Upper lobe of right lung (tissue), 1 donor: ENCODE data around the gene HSPA1B. TPM values are rescaled to one million over a fixed set of nuclear protein-coding genes. Genes with fewer than 3 reads are reported as not detected.
"Not testable (repeated sequence)": the region's sequence is repeated elsewhere in the genome, so short reads cannot be mapped to it uniquely, and the experiment has no call there.

Source experiments
- ATAC-seq: fragments of 200-7000 bp; cut with Tn5 transposase; one replicate; pipeline ENCODE4 v1.9.1; 2020; ENCODE audit warnings: mild to moderate bottlenecking, moderate library complexity
- DNase-seq: peaks from one replicate; pipeline ENCODE4 v3.0.0-alpha.2; 2020
- H3K27ac ChIP-seq: fragments of 200-600 bp; one replicate; pipeline ENCODE4 v1.8.0; 2022
- H3K27me3 ChIP-seq: fragments of 200-600 bp; one replicate; pipeline ENCODE4 v1.8.0; 2022; ENCODE audit warnings: mild to moderate bottlenecking
- H3K36me3 ChIP-seq: fragments of 200-600 bp; one replicate; pipeline ENCODE4 v1.8.0; 2022
- H3K4me1 ChIP-seq: fragments of 200-600 bp; one replicate; pipeline ENCODE4 v1.8.0; 2022
- H3K4me3 ChIP-seq: fragments of 200-600 bp; one replicate; pipeline ENCODE4 v1.8.0; 2022; ENCODE audit warnings: mild to moderate bottlenecking
- H3K9me3 ChIP-seq: fragments of 200-600 bp; one replicate; pipeline ENCODE4 v1.8.0; 2022
- CTCF ChIP-seq: fragments of 200-600 bp; IDR thresholded peaks from one replicate; pipeline ENCODE4 v1.8.0; 2022; ENCODE audit warnings: antibody characterized with exemption
- intact Hi-C: fragments of 100-400 bp; cut with DNase I; formaldehyde crosslinking; loops from one replicate; pipeline ENCODE4 v1.11.0; 2022
- total RNA-seq: library from RNA; stranded (reverse); fragmentation: NEBNext Ultra II Directional; extraction: Animal tissue kit (Norgen Biotek cat#: 25700); gene quantifications from one replicate; pipeline ENCODE4 v1.2.1, GENCODE V29; 2021
- donor health status: DM: no; HTN: yes; CAD: no; lungs with severe emphysema.

Gene HSPA1B
- total RNA-seq, 1 donor from 2014 or later: 112 TPM

- peak within 1 kb of the TSS; percentile 90 for H3K27ac ChIP-seq
- H3K27me3 ChIP-seq: no peaks in the 10 kb centered on the region
- peaks cover 13% of the 10 kb centered on the region for H3K4me1 ChIP-seq
- H3K9me3 ChIP-seq: no peaks in the 10 kb centered on the region
- H3K36me3 ChIP-seq: peaks cover 12% of the 10 kb centered on the region
- ATAC-seq: peak; percentile 100
- TF ChIP-seq CTCF: peak; percentile 34
- peak; percentile 99 for DNase-seq
- intact Hi-C loops: no loop called here
- H3K4me3 ChIP-seq: peak within 1 kb of the TSS; percentile 83
These were observed 20.9 kb upstream of the HSPA1B start, which contains the start of gene LSM2 for GRCh38 chr6:31806470-31807272. LSM2 (minus strand) TSS chr6:31806966; CDS start chr6:31806757, 209 bp downstream.

- H3K4me3 ChIP-seq, intact Hi-C loops, H3K27ac ChIP-seq, ATAC-seq, H3K36me3 ChIP-seq, DNase-seq, H3K9me3 ChIP-seq, H3K27me3 ChIP-seq: not testable (repeated sequence)
- H3K4me1 ChIP-seq: peaks cover 20% of the 10 kb centered on the region
These were observed 18.9 kb upstream of the HSPA1B start for GRCh38 chr6:31808599-31808998.

DNA sequence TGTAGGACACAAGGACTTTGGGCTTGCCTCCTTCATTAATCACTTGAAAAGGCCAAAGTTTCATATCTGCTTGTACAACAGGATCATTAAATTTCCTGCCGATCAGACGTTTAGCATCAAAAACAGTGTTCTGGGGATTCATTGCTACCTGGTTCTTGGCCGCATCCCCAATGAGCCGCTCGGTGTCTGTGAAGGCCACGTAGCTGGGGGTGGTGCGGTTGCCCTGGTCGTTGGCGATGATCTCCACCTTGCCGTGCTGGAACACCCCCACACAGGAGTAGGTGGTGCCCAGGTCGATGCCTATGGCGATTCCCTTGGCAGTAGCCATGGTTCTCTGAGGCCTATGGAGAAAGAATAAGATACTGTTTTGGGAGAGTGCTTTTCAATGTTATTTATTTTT lies 15.9 kb upstream of the HSPA1B start:
- intact Hi-C loops: no loop called here
- no peak for DNase-seq

DNA sequence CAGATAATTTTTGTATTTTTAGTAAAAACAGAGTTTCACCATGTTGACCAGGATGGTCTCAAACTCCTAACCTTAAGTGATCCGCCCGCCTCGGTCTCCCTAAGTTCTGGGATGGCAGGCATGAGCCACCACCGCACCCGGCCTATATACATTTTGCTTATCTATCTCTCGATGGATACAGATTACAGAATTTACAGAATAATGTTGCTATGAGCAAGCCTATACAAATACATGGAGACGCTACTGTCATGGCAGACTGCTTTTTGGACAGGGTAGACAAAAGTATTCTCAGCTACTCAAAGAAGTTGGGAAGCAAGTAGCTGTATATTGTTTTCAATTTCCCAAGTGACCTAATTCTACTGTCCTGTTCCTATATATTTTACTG lies 14.1 kb upstream of the HSPA1B start:
- DNase-seq (peak; percentile 55), ATAC-seq (no peak)
- H3K4me1 ChIP-seq: peaks cover 18% of the 10 kb centered on the region
- H3K9me3 ChIP-seq: no peaks in the 10 kb centered on the region
- TF ChIP-seq CTCF: no peak
- peak overlapping the region; percentile 96 for H3K27ac ChIP-seq
- intact Hi-C loops: no loop called here
- peak overlapping the region; percentile 67 for H3K4me3 ChIP-seq
- H3K27me3 ChIP-seq: no peaks in the 10 kb centered on the region
- H3K36me3 ChIP-seq: no peaks in the 10 kb centered on the region

More for the DNA sequence above, 15.9 kb upstream of the HSPA1B start:
- no peaks in the 10 kb centered on the region for H3K27me3 ChIP-seq
- no peaks in the 10 kb centered on the region for H3K9me3 ChIP-seq
- H3K4me1 ChIP-seq: peaks cover 16% of the 10 kb centered on the region
- ATAC-seq: no peak
- no peak overlapping the region for H3K4me3 ChIP-seq
- no peaks in the 10 kb centered on the region for H3K36me3 ChIP-seq
- TF ChIP-seq CTCF: no peak
- H3K27ac ChIP-seq: no peak overlapping the region

- H3K36me3 ChIP-seq: no peaks in the 10 kb centered on the region
- no peaks in the 10 kb centered on the region for H3K27me3 ChIP-seq
- DNase-seq (peak; percentile 95), ATAC-seq (peak; percentile 91)
- H3K27ac ChIP-seq: peak overlapping the region; percentile 96
- peak overlapping the region; percentile 67 for H3K4me3 ChIP-seq
- intact Hi-C loops: no loop called here
- no peak for TF ChIP-seq CTCF
- H3K9me3 ChIP-seq: no peaks in the 10 kb centered on the region
- H3K4me1 ChIP-seq: peaks cover 30% of the 10 kb centered on the region
These were observed 12.9 kb upstream of the HSPA1B start for GRCh38 chr6:31814677-31815024.

GRCh38 chr6:31815025-31815838 lies 12.3 kb upstream of the HSPA1B start, which contains the start of the genes HSPA1A and HSPA1L:
HSPA1A (plus strand) TSS chr6:31815543; CDS start chr6:31815757, 214 bp downstream.
HSPA1L (minus strand) TSS chr6:31815283; CDS start chr6:31811972, 3,311 bp downstream.
- intact Hi-C loops: no loop called here
- H3K36me3 ChIP-seq: no peaks in the 10 kb centered on the region
- H3K4me3 ChIP-seq: peak within 1 kb of the TSS; percentile 67
- H3K27me3 ChIP-seq: no peaks in the 10 kb centered on the region
- DNase-seq: peak; percentile 94
- peak; percentile 89 for ATAC-seq
- no peak for TF ChIP-seq CTCF
- H3K4me1 ChIP-seq: peaks cover 35% of the 10 kb centered on the region
- H3K9me3 ChIP-seq: no peaks in the 10 kb centered on the region
- peak within 1 kb of the TSS; percentile 96 for H3K27ac ChIP-seq

DNA sequence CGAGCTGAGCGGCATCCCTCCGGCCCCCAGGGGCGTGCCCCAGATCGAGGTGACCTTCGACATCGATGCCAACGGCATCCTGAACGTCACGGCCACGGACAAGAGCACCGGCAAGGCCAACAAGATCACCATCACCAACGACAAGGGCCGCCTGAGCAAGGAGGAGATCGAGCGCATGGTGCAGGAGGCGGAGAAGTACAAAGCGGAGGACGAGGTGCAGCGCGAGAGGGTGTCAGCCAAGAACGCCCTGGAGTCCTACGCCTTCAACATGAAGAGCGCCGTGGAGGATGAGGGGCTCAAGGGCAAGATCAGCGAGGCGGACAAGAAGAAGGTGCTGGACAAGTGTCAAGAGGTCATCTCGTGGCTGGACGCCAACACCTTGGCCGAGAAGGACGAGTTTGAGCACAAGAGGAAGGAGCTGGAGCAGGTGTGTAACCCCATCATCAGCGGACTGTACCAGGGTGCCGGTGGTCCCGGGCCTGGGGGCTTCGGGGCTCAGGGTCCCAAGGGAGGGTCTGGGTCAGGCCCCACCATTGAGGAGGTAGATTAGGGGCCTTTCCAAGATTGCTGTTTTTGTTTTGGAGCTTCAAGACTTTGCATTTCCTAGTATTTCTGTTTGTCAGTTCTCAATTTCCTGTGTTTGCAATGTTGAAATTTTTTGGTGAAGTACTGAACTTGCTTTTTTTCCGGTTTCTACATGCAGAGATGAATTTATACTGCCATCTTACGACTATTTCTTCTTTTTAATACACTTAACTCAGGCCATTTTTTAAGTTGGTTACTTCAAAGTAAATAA lies 10.2 kb upstream of the HSPA1B start:
- ATAC-seq, H3K27me3 ChIP-seq, intact Hi-C loops, H3K9me3 ChIP-seq, H3K36me3 ChIP-seq, DNase-seq: not testable (repeated sequence)
- Histone ChIP-seq H3K27ac (peak overlapping the region; percentile 63), H3K4me3 (peak overlapping the region; percentile 68), H3K4me1 (peaks cover 47% of the 10 kb centered on the region)
